ENCODE data around the gene TIE1.

DNA sequence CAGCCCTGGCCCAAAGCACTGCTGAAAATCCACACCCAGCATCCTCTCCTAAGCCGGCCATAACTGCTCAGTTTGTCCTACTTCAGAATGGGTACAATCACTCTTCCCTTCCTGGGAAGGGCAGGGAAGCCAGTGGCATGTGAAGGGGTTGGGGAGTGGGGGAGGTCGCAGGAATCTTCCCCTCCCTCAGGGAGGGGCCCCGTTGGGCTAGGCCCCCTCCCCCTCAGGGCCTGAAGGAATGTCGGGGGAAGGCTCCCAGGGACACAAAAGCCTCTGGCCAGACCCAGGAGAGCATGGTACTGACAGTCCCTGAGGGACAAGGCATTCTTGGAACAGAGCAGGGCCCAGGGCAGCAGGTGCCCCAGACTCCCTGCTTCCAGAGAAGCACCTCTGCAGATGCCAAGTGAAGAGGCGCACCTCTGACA is 65.8 kb downstream of the TIE1 start:
- TF ChIP-seq, protein P1, sequence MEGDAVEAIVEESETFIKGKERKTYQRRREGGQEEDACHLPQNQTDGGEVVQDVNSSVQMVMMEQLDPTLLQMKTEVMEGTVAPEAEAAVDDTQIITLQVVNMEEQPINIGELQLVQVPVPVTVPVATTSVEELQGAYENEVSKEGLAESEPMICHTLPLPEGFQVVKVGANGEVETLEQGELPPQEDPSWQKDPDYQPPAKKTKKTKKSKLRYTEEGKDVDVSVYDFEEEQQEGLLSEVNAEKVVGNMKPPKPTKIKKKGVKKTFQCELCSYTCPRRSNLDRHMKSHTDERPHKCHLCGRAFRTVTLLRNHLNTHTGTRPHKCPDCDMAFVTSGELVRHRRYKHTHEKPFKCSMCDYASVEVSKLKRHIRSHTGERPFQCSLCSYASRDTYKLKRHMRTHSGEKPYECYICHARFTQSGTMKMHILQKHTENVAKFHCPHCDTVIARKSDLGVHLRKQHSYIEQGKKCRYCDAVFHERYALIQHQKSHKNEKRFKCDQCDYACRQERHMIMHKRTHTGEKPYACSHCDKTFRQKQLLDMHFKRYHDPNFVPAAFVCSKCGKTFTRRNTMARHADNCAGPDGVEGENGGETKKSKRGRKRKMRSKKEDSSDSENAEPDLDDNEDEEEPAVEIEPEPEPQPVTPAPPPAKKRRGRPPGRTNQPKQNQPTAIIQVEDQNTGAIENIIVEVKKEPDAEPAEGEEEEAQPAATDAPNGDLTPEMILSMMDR (conservative IDR thresholded peaks at IDR 0.05) = no peak
- no peak for TF ChIP-seq EZH2 (IDR thresholded peaks at IDR 0.05; ENCODE audit: low read depth)
